ENCODE measurements around the gene STK38L. TPM values are rescaled to one million over a fixed set of nuclear protein-coding genes. Genes with fewer than 3 reads are reported as not detected.

The STK38L gene
- total and polyA plus RNA-seq, 3 donors from 2014 or later = 19.3 to 43.1 (median 41.5) TPM

DNA sequence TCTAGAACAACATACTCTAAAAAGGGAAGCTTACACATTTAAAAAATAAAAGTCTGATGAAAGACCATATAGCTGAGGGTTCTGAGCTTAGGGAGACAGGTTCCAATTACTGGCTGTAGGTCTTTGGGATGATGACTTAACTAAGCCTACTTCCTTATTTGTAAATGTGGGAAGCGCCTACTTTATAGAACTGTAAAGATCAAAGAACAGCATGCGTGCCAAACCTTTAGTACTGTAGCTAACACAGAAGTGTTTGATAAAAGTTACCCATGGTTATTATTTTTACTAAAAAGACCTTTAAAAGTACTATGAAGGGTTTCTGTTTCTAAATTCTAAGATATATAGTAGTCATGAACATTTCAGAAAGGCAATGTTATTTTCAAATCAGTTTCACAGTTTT lies 35.7 kb downstream of the STK38L start:
- H3K27me3 ChIP-seq = no peaks in the 10 kb centered on the region
- TF ChIP-seq CTCF (IDR thresholded peaks at IDR 0.05) (no peak), POLR2A (IDR thresholded peaks at IDR 0.05) (no peak)
- no peak overlapping the region for H3K27ac ChIP-seq
- H3K36me3 ChIP-seq (ENCODE audit: low read depth, missing control alignments) = no peaks in the 10 kb centered on the region
- H3K4me1 ChIP-seq = peaks cover 17% of the 10 kb centered on the region
- no peak overlapping the region for H3K4me3 ChIP-seq
- no peak for DNase-seq
- no peaks in the 10 kb centered on the region for H3K9me3 ChIP-seq
- 59 to 74% methylated on average over 2 of the region's 2 CpGs for WGBS, 2 donors
- intact Hi-C loops (cut with DNase I; ENCODE audit: low total_unique reads) = no loop called here

GRCh38 chr12:27280412-27280811 lies 36.3 kb downstream of the STK38L start:
- Histone ChIP-seq H3K36me3 (ENCODE audit: low read depth, missing control alignments) (no peaks in the 10 kb centered on the region), H3K4me1 (peaks cover 19% of the 10 kb centered on the region), H3K27ac (peak overlapping the region in 1 of 2 donors; percentile 36), H3K4me3 (no peak overlapping the region), H3K9me3 (no peaks in the 10 kb centered on the region), H3K27me3 (no peaks in the 10 kb centered on the region)
- TF ChIP-seq POLR2A (IDR thresholded peaks at IDR 0.05) (no peak), CTCF (IDR thresholded peaks at IDR 0.05) (no peak)
- no peak for DNase-seq
- 51 to 80% methylated on average over 5 of the region's 5 CpGs for whole genome bisulfite sequencing, 2 donors
- intact Hi-C loops (cut with DNase I; ENCODE audit: low total_unique reads) = no loop called here

DNA sequence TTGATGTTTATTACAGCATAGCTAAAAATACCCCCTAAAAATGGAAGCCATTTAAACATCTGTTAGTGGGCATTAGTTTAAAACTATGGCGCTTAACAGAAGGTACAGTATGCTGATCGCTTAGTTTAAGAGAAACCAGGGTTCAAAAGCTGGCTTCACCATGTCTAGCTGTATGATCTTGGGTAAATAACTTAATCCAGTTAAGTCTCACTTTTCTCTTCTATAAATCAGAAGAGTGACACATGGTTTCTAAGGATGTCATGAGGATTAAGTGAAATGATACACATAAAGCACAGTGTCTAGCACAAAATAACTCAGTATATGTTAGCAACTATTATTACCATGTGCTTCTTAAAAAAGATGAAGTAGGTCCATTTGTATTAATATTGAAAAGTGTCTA lies 38.7 kb downstream of the STK38L start:
- Histone ChIP-seq H3K36me3 (ENCODE audit: low read depth, missing control alignments) (no peaks in the 10 kb centered on the region), H3K4me3 (no peak overlapping the region), H3K9me3 (no peaks in the 10 kb centered on the region), H3K27ac (no peak overlapping the region), H3K27me3 (no peaks in the 10 kb centered on the region), H3K4me1 (peaks cover 19% of the 10 kb centered on the region)
- 90 to 99% methylated on average over 2 of the region's 2 CpGs for WGBS, 2 donors
- TF ChIP-seq CTCF (IDR thresholded peaks at IDR 0.05) (no peak), POLR2A (IDR thresholded peaks at IDR 0.05) (no peak)
- intact Hi-C loops (cut with DNase I; ENCODE audit: low total_unique reads) = no loop called here
- no peak for DNase-seq

GRCh38 chr12:27284021-27284420 lies 39.9 kb downstream of the STK38L start:
- Histone ChIP-seq H3K27me3 (no peaks in the 10 kb centered on the region), H3K4me1 (peaks cover 16% of the 10 kb centered on the region), H3K9me3 (no peaks in the 10 kb centered on the region), H3K4me3 (no peak overlapping the region), H3K36me3 (ENCODE audit: low read depth, missing control alignments) (no peaks in the 10 kb centered on the region), H3K27ac (peak overlapping the region in 1 of 2 donors; percentile 65)
- TF ChIP-seq CTCF (IDR thresholded peaks at IDR 0.05) = no peak
- TF ChIP-seq POLR2A (IDR thresholded peaks at IDR 0.05) = no peak
- intact Hi-C loops (cut with DNase I; ENCODE audit: low total_unique reads) = no loop called here
- WGBS, 2 donors = 82 to 99% methylated on average over 3 of the region's 3 CpGs
- no peak for DNase-seq

GRCh38 chr12:27284751-27285150 lies 40.7 kb downstream of the STK38L start:
- 51 to 76% methylated on average over 2 of the region's 2 CpGs for WGBS, 2 donors
- no peaks in the 10 kb centered on the region for H3K9me3 ChIP-seq
- DNase-seq = no peak
- H3K27me3 ChIP-seq = no peaks in the 10 kb centered on the region
- peak overlapping the region in 1 of 2 donors; percentile 65 for H3K27ac ChIP-seq
- intact Hi-C loops (cut with DNase I; ENCODE audit: low total_unique reads) = no loop called here
- H3K4me3 ChIP-seq = no peak overlapping the region
- peaks cover 15% of the 10 kb centered on the region for H3K4me1 ChIP-seq
- TF ChIP-seq POLR2A (IDR thresholded peaks at IDR 0.05) (no peak), CTCF (IDR thresholded peaks at IDR 0.05) (no peak)
- no peaks in the 10 kb centered on the region for H3K36me3 ChIP-seq (ENCODE audit: low read depth, missing control alignments)

Measured in testis (tissue), 3 donors.